AG20443 (cell line): ENCODE measurements around the gene SERF1A.
"Not testable (repeated sequence)": the region's sequence is repeated elsewhere in the genome, so short reads cannot be mapped to it uniquely, and the experiment has no call there.

Experiments
- DNase-seq: peaks from one replicate; pipeline ENCODE4 v3.0.0; 2012; ENCODE audit warnings: low spot score, mixed read lengths

Gene SERF1A

GRCh38 chr5:70900533-70901271 is at the start of gene SERF1A:
TSS of gene SERF1A (plus strand) at chr5:70900669. CDS start at chr5:70900870, 201 bp downstream.
- not testable (repeated sequence) for DNase-seq

- not testable (repeated sequence) for DNase-seq
Measured at GRCh38 chr5:70866778-70867177, 33.7 kb upstream of the SERF1A start.

GRCh38 chr5:70870626-70871025 is 29.8 kb upstream of the SERF1A start:
- DNase-seq: not testable (repeated sequence)

- not testable (repeated sequence) for DNase-seq
Measured at GRCh38 chr5:70896076-70896475, 4.4 kb upstream of the SERF1A start.

- DNase-seq: not testable (repeated sequence)
Measured at GRCh38 chr5:70901272-70901571, 753 bp downstream of the SERF1A start.

- not testable (repeated sequence) for DNase-seq
Measured at GRCh38 chr5:70906624-70907023, 6.2 kb downstream of the SERF1A start.

GRCh38 chr5:70916829-70917228 is 16.4 kb downstream of the SERF1A start:
- DNase-seq: not testable (repeated sequence)

- not testable (repeated sequence) for DNase-seq
Measured at GRCh38 chr5:70925211-70925562, 24.7 kb downstream of the SERF1A start.

- DNase-seq: not testable (repeated sequence)
Measured at GRCh38 chr5:70931709-70932368, 31.4 kb downstream of the SERF1A start.

- DNase-seq: not testable (repeated sequence)
Measured at GRCh38 chr5:70932560-70932959, 32.1 kb downstream of the SERF1A start.

- DNase-seq: not testable (repeated sequence)
Measured at GRCh38 chr5:70953068-70953467, 52.6 kb downstream of the SERF1A start.
